PC-9 (cell line): ENCODE results near the gene FHAD1.

ENCODE experiments used
- CTCF ChIP-seq: fragments of 200-600 bp; sonication (generic); conservative IDR thresholded peaks from 2 replicates; pipeline ENCODE4 v1.6.1; 2017; ENCODE audit warnings: mixed run types, antibody characterized with exemption, mild to moderate bottlenecking, moderate library complexity
- EZH2 ChIP-seq: fragments of 200-600 bp; sonication (generic); IDR thresholded peaks from 2 replicates; pipeline ENCODE4 v1.8.0; 2017; ENCODE audit warnings: antibody characterized with exemption, low read depth

DNA sequence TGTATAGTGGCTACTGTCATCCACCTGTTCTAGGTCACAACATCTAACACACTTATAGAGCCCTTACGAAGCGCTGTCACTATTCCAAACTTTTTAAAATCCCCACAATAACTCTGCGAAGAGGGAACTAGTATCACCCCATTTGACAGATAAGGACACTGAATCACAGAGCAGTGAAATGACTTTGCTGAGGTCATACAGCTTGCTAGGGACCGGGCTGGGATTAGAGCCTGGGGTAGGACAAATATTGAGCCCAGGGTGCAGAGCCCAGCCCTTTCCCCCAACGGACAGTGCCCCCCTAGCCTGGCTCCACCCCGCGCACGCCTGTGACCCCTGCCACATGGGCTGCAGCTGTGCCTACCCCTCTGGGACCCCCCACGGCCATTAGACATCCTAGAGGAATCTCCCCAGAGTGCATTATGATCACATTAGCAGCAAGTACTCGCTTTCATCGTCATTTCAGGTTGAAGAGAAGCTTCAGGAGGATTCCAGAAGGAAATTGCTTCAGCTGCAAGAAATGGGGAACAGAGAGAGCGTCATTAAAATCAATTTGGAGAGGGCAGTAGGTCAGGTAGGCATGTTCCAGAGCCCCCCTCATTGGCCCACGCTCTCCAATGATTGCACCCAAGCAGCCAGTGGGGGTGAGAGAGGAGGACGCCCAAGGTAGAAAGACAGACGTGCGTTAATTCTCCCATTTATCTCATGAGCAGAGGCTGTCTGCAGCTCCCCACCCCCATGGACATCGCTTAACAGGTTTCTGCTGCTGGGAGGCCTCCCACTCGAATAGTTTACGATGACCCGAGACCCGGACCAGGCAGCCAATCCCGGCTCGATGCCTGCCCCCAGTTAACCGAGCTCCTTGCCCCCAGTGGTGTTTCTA, 77.2 kb downstream of the FHAD1 start:
- TF ChIP-seq CTCF = no peak
- no peak for TF ChIP-seq EZH2
